GM12891 (cell line): ENCODE results near the gene SLC35G3.
"Not testable (repeated sequence)": the region's sequence is repeated elsewhere in the genome, so short reads cannot be mapped to it uniquely, and the experiment has no call there.

Experiments
- PAX5 ChIP-seq: IDR thresholded peaks from 2 replicates; pipeline ENCODE4 v1.6.1; 2011; ENCODE audit warnings: low read length, moderate library complexity, mild to moderate bottlenecking; ENCODE audit not compliant: insufficient read depth, severe bottlenecking
- POLR2A ChIP-seq: IDR thresholded peaks from 2 replicates; pipeline ENCODE4 v1.6.1; 2011; ENCODE audit warnings: low read depth, low read length, control low read depth
- POLR2AphosphoS5 ChIP-seq: IDR thresholded peaks from 2 replicates; pipeline ENCODE4 v1.6.1; 2011; ENCODE audit warnings: low read depth, low read length, control low read depth

- TF ChIP-seq POLR2A, POLR2AphosphoS5, PAX5: not testable (repeated sequence)
These were observed 869 bp upstream of the SLC35G3 start for GRCh38 chr17:35195062-35195461.
